Right atrium auricular region (tissue), 2 donors: ENCODE data around the gene LASP1. TPM values are rescaled to one million over a fixed set of nuclear protein-coding genes. Genes with fewer than 3 reads are reported as not detected.

Source experiments
- DNase-seq: peaks from one replicate; pipeline ENCODE4 v3.0.0-alpha.2; 2019; ENCODE audit warnings: low spot score
- H3K27ac ChIP-seq, 2 donors: fragments of 200-600 bp; sonication (generic); 1 replicate in 1 of 2; 2 replicates in 1 of 2; pipeline ENCODE4 v1.5.1; 2016 to 2019
- H3K27me3 ChIP-seq, 2 donors: fragments of 200-600 bp; sonication (generic); one replicate each; pipeline versions ENCODE4 v1.5.1 to v1.6.0; 2017 to 2019
- H3K36me3 ChIP-seq: fragments of 200-600 bp; sonication (generic); one replicate; pipeline ENCODE4 v1.5.1; 2016
- H3K4me1 ChIP-seq, 2 donors: fragments of 200-600 bp; sonication (generic); one replicate each; pipeline versions ENCODE4 v1.5.1 to v1.6.0; 2017 to 2019
- H3K4me3 ChIP-seq, 2 donors: fragments of 200-600 bp; sonication (generic); 1 replicate in 1 of 2; 2 replicates in 1 of 2; pipeline ENCODE4 v1.5.1; 2017 to 2019; ENCODE audit warnings: mild to moderate bottlenecking in 1 of 2, moderate library complexity in 1 of 2
- H3K9me3 ChIP-seq, 2 donors: fragments of 200-600 bp; sonication (generic); one replicate each; pipeline ENCODE4 v1.5.1; 2019
- total RNA-seq, 2 donors: library from RNA; depleted of rRNA; stranded (reverse); fragments of >200 nt; gene quantifications; one replicate each; pipeline ENCODE4 v1.1.0, GENCODE V29; 2016
- TF ChIP-seq, protein P1 (sequence below), 2 donors: fragments of 200-600 bp; sonication (generic); IDR thresholded peaks; one replicate each; pipeline ENCODE4 v1.5.1; 2019; ENCODE audit warnings: antibody characterized with exemption in 2 of 2

Gene LASP1
- total RNA-seq, 2 donors from 2014 or later, result 34.2 to 65.4 TPM

DNA sequence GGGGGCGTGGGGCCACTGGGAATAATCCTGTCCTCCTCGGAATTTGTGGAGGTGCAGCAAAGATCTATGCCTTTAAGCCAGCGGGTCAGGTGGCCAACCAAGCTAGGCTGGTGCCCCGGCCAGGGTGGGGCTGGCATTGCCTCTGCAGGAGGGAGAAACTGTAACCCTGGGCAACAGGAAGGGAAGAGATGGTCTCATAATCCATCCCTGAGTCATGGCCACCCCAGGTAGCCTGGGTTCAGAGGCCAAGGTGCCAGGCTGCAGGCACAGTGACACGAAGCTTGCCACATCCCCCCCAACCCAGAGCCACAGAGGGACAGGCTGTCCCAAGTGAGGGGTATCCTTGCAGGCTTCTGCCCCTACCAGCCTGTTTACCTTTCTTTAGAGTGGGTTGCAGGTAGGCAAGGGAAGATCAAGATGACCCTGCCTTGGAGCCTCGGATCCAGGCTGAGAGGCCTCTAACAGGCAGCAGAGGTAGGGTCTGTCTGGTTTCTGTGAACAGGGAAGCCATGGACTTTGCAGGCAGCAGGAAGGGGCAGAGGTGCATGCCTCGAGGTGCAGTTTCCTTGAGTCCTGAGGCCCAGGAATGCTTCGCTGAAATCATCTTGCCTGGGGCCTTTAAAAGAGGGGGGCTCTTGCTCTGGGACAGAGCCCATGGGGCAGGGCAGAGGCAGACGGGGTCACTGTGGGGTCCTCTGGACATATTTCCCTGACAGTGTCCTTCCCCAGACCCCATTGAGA is 4.0 kb downstream of the LASP1 start:
- peak overlapping the region; percentile 63 to 96 for H3K27ac ChIP-seq
- TF ChIP-seq, protein P1, sequence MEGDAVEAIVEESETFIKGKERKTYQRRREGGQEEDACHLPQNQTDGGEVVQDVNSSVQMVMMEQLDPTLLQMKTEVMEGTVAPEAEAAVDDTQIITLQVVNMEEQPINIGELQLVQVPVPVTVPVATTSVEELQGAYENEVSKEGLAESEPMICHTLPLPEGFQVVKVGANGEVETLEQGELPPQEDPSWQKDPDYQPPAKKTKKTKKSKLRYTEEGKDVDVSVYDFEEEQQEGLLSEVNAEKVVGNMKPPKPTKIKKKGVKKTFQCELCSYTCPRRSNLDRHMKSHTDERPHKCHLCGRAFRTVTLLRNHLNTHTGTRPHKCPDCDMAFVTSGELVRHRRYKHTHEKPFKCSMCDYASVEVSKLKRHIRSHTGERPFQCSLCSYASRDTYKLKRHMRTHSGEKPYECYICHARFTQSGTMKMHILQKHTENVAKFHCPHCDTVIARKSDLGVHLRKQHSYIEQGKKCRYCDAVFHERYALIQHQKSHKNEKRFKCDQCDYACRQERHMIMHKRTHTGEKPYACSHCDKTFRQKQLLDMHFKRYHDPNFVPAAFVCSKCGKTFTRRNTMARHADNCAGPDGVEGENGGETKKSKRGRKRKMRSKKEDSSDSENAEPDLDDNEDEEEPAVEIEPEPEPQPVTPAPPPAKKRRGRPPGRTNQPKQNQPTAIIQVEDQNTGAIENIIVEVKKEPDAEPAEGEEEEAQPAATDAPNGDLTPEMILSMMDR (IDR thresholded peaks at IDR 0.05), result no peak
- DNase-seq, result no peak
- H3K36me3 ChIP-seq, result peaks cover 10% of the 10 kb centered on the region
- H3K9me3 ChIP-seq, result no peaks in the 10 kb centered on the region
- H3K4me3 ChIP-seq, result peak overlapping the region in 1 of 2 donors; percentile 94
- H3K4me1 ChIP-seq, result peaks cover 0 to 79% of the 10 kb centered on the region in 2 donors
- no peaks in the 10 kb centered on the region for H3K27me3 ChIP-seq

DNA sequence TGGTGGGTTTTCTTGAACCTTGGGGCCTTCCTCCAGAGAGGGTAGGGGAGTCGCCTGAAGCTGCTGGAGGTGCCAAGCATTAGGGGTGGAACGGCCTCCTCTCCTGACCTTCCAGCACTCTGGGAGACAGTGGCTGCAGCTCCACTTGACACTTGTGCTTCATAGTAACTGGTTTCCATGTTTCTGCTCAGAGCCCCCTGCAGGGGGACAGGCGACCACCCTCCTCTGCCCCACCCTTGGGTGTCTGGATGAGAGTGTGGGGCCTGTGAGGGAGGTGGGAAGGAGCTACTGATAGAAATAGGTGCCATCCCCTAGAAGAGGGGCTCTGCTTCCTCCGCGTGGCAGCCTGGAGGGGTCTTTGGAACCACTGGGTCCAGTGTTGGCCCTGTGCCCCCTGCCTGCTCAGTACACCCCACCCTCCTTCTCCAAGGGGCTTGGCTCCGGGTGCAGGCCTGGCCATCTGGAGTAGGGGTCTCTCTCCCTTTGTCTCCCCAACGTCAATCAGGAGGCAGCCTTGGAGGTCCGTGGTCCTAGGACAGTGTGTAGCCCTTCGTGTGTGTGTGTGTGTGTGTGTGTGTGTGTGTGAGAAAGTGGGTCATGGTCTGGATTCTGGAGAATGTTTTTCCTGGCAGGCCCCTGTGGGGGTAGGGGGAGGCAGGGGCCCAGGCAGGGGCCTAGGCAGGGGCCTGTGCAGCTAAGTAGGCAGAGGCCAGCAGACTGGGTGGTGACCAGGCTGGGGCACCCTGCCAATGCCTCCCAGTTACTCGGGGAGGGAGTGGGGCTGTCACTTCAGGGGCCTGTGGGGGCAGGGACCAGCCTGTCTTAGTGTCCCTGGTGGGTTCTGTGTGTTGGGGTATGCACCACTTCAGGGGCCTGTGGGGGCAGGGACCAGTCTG is 4.9 kb downstream of the LASP1 start:
- TF ChIP-seq, protein P1 (IDR thresholded peaks at IDR 0.05), result no peak
- no peaks in the 10 kb centered on the region for H3K9me3 ChIP-seq
- no peak for DNase-seq
- H3K36me3 ChIP-seq, result peaks cover 14% of the 10 kb centered on the region
- no peaks in the 10 kb centered on the region for H3K27me3 ChIP-seq
- H3K27ac ChIP-seq, result peak overlapping the region; percentile 63 to 96
- peak overlapping the region in 1 of 2 donors; percentile 16 for H3K4me3 ChIP-seq
- peaks cover 0 to 87% of the 10 kb centered on the region in 2 donors for H3K4me1 ChIP-seq

DNA sequence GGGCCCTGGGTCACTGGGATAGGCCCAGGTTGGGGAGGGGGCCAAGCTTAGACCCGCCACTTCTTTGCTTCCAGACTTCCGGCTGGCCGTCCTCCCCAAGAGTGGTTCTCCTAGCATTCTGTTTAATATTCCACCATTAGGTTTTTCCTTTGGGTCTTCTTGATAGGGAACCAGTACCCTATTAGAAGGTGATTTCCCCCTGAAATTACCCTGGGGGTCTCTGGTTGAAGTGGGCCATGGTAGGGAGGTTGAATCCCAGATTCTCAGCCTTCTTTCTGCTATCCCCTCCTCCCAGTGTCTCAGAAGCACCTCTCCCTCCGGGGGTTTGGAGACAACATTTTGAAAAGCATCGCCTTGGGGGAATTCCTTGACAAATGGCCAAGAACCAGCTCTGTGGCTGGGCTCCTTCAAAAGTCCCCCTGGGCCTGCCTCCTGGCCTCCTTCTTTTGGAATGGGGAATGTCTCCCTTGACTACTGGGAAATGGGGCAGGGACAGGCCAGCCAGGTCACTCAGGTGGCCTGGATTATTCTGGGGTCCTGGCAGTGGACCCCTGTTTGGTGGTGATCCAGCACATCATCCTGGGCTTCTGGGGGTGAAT is 5.7 kb downstream of the LASP1 start:
- no peaks in the 10 kb centered on the region for H3K9me3 ChIP-seq
- peak overlapping the region; percentile 63 to 96 for H3K27ac ChIP-seq
- DNase-seq, result no peak
- peaks cover 0 to 95% of the 10 kb centered on the region in 2 donors for H3K4me1 ChIP-seq
- H3K27me3 ChIP-seq, result no peaks in the 10 kb centered on the region
- peak overlapping the region in 1 of 2 donors; percentile 16 for H3K4me3 ChIP-seq
- H3K36me3 ChIP-seq, result peaks cover 14% of the 10 kb centered on the region
- TF ChIP-seq, protein P1 (IDR thresholded peaks at IDR 0.05), result no peak

DNA sequence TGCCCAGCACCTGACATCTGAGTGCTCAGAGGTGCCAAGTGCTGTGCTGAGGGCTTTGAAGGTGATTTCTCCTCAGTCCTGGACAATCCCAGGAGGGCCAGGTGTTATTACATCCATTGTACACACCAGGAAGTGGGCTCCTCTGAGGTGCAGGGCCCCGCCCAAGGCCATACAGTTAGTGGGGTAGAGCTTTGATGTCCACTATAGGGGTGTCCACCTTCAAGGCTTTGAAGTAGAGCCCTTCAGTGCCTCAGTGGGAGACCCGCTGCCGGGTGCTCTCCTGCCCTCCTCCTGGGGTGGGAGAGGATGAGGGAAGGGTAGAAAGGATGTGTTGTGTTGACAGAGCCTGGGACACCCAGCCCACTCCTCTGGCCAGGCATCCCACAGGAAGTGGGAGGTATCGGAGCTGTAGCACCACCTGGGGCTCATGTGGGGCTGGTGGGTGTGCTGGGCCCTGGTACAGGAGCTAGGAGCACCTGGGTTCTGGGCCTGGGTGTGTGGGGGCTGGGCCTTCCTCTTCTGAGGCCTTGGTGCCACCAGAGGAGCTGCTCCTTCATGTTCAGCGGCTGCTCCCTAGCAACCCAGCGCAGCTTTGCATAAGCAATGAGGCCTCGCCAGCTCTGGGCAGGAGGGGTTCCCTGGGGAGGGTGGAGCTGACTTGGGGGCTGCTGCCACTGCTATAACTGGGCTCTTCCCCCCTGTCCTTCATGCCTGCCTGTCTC is 7.4 kb downstream of the LASP1 start:
- TF ChIP-seq, protein P1 (IDR thresholded peaks at IDR 0.05), result no peak
- no peak overlapping the region for H3K4me3 ChIP-seq
- H3K27ac ChIP-seq, result peak overlapping the region; percentile 5 to 43

More for the DNA sequence above, 7.4 kb downstream of the LASP1 start:
- Histone ChIP-seq H3K27me3 (no peaks in the 10 kb centered on the region), H3K36me3 (peaks cover 14% of the 10 kb centered on the region), H3K9me3 (no peaks in the 10 kb centered on the region), H3K4me1 (peaks cover 0 to 98% of the 10 kb centered on the region in 2 donors)
- DNase-seq, result no peak
